SH-SY5Y (cell line): ENCODE results near the gene GLTPD2.

Experiments
- GATA2 ChIP-seq: IDR thresholded peaks from 2 replicates; pipeline ENCODE4 v1.6.1; 2011; ENCODE audit warnings: mild to moderate bottlenecking, low read depth, low read length
- GATA3 ChIP-seq: IDR thresholded peaks from 2 replicates; pipeline ENCODE4 v1.6.1; 2011; ENCODE audit warnings: low read depth, mild to moderate bottlenecking, low read length, moderate library complexity

GRCh38 chr17:4806456-4806776 lies 17.7 kb downstream of the GLTPD2 start:
- TF ChIP-seq GATA3 (no peak), GATA2 (no peak)
